Cardiac muscle cell (in vitro differentiated cells and primary cell): Measurements from ENCODE around the gene ABCA9. TPM values are rescaled to one million over a fixed set of nuclear protein-coding genes. Genes with fewer than 3 reads are reported as not detected.
"Not testable (repeated sequence)": the region's sequence is repeated elsewhere in the genome, so short reads cannot be mapped to it uniquely, and the experiment has no call there.

Experiments used
- DNase-seq, 2 donors: peaks; one replicate each; pipeline versions ENCODE4 v3.0.0 to v3.0.0-alpha.2; 2010 to 2017; ENCODE audit warnings: low read depth in 1 of 2, low spot score in 1 of 2
- H3K27ac ChIP-seq: fragments of 200-600 bp; sonication (generic); 2 replicates; pipeline ENCODE4 v1.5.1; 2016
- H3K27me3 ChIP-seq: fragments of 200-600 bp; sonication (generic); 2 replicates; pipeline ENCODE4 v1.6.0; 2016; ENCODE audit warnings: control low read depth
- H3K36me3 ChIP-seq: fragments of 200-600 bp; sonication (generic); 2 replicates; pipeline ENCODE4 v1.5.1; 2016; ENCODE audit warnings: control low read depth
- H3K4me1 ChIP-seq: fragments of 200-600 bp; sonication (generic); 2 replicates; pipeline ENCODE4 v1.8.1; 2017; ENCODE audit warnings: low read depth, mild to moderate bottlenecking, mixed run types
- H3K4me3 ChIP-seq: fragments of 200-600 bp; sonication (generic); 2 replicates; pipeline ENCODE4 v1.5.1; 2016; ENCODE audit warnings: mild to moderate bottlenecking
- H3K9me3 ChIP-seq: fragments of 200-600 bp; sonication (generic); 2 replicates; pipeline ENCODE4 v1.5.1; 2017; ENCODE audit warnings: low read depth, mild to moderate bottlenecking, control low read depth
- CTCF ChIP-seq: IDR thresholded peaks from 2 replicates; pipeline ENCODE4 v1.5.1; 2012; ENCODE audit warnings: low read depth, mild to moderate bottlenecking, low read length
- polyA plus RNA-seq: library from polyadenylated mRNA; unstranded; fragments of >200 nt; fragmentation: Nextera tagmentation; extraction: Ambion mirVana; gene quantifications from 2 replicates; pipeline ENCODE4 v1.2.1, GENCODE V29; 2016
- total RNA-seq: library from RNA; depleted of rRNA; stranded (reverse); fragments of >200 nt; gene quantifications from 2 replicates; pipeline ENCODE4 v1.2.3, GENCODE V29; 2016

ABCA9 gene
- total and polyA plus RNA-seq, 2 experiments from 2014 or later: 0.09 TPM; not detected in 1

GRCh38 chr17:69015631-69016030, 45.1 kb downstream of the ABCA9 start:
- TF ChIP-seq CTCF: no peak
- no peaks in the 10 kb centered on the region for H3K27me3 ChIP-seq
- no peaks in the 10 kb centered on the region for H3K9me3 ChIP-seq
- no peak overlapping the region for H3K4me3 ChIP-seq
- H3K36me3 ChIP-seq: no peaks in the 10 kb centered on the region
- H3K4me1 ChIP-seq: no peaks in the 10 kb centered on the region
- no peak overlapping the region for H3K27ac ChIP-seq
- DNase-seq: no peak

- H3K9me3 ChIP-seq: no peaks in the 10 kb centered on the region
- TF ChIP-seq CTCF: no peak
- H3K36me3 ChIP-seq: no peaks in the 10 kb centered on the region
- no peaks in the 10 kb centered on the region for H3K4me1 ChIP-seq
- no peaks in the 10 kb centered on the region for H3K27me3 ChIP-seq
- H3K27ac ChIP-seq: no peak overlapping the region
- no peak overlapping the region for H3K4me3 ChIP-seq
- peak in 1 of 2 donors; percentile 40 for DNase-seq
Observed at GRCh38 chr17:69012895-69013805, 47.6 kb downstream of the ABCA9 start.

- DNase-seq: no peak
- no peaks in the 10 kb centered on the region for H3K27me3 ChIP-seq
Observed at GRCh38 chr17:69009930-69010329, 50.8 kb downstream of the ABCA9 start.

DNA sequence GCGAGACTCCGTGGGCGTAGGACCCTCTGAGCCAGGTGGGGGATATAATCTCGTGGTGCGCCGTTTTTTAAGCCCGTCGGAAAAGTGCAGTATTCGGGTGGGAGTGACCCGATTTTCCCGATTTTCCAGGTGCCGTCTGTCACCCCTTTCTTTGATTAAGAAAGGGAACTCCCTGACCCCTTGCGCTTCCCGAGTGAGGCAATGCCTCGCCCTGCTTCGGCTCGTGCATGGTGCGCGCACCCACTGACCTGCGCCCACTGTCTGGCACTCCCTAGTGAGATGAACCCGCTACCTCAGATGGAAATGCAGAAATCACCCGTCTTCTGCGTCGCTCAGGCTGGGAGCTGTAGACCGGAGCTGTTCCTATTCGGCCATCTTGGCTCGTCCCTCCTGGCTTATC, 56.0 kb downstream of the ABCA9 start:
- not testable (repeated sequence) for H3K4me3 ChIP-seq

More at GRCh38 chr17:69009930-69010329, 50.8 kb downstream of the ABCA9 start:
- Histone ChIP-seq H3K9me3 (no peaks in the 10 kb centered on the region), H3K36me3 (no peaks in the 10 kb centered on the region), H3K27ac (no peak overlapping the region), H3K4me1 (no peaks in the 10 kb centered on the region), H3K4me3 (no peak overlapping the region)
- no peak for TF ChIP-seq CTCF

GRCh38 chr17:68999743-69000142, 61.0 kb downstream of the ABCA9 start:
- H3K4me3 ChIP-seq, H3K27ac ChIP-seq, H3K27me3 ChIP-seq, H3K36me3 ChIP-seq, H3K9me3 ChIP-seq, H3K4me1 ChIP-seq, DNase-seq: not testable (repeated sequence)

More for the DNA sequence above, 56.0 kb downstream of the ABCA9 start:
- not testable (repeated sequence) for DNase-seq, H3K9me3 ChIP-seq, H3K27ac ChIP-seq, H3K36me3 ChIP-seq, H3K4me1 ChIP-seq, H3K27me3 ChIP-seq

DNA sequence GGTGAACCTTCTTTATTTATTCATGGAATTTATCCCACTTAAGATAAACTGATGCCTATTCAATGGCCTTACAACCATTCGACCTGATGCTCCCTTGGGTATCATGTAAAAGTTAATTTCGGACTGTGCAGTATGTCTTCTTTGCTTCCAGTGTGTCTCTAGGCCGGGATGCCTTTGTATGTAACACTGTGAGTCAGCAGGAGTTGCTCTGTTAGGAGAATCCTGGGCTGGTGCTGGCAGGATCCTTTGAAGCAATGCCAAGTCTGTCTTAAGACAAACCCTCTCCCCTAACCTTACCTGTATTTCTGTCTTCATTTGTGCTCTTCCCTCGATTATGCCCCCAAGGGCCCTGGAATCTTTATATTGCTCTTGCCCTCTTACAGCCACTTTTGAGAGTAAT, 67.6 kb downstream of the ABCA9 start:
- no peaks in the 10 kb centered on the region for H3K36me3 ChIP-seq
- H3K9me3 ChIP-seq: no peaks in the 10 kb centered on the region
- peak in 1 of 2 donors; percentile 53 for DNase-seq
- no peaks in the 10 kb centered on the region for H3K27me3 ChIP-seq
- H3K27ac ChIP-seq: no peak overlapping the region
- no peak for TF ChIP-seq CTCF
- H3K4me1 ChIP-seq: no peaks in the 10 kb centered on the region
- no peak overlapping the region for H3K4me3 ChIP-seq
